ENCODE results near the gene TRIM71.

GRCh38 chr3:32862247-32862935 lies 44.6 kb downstream of the TRIM71 start:
- TF ChIP-seq USF2 (CRISPR knock-in tag; IDR thresholded peaks at IDR 0.05) (no peak), CTCF (IDR thresholded peaks at IDR 0.05) (no peak), ARID4B (CRISPR knock-in tag; IDR thresholded peaks at IDR 0.05; ENCODE audit: borderline replicate concordance) (no peak), USF1 (CRISPR knock-in tag; IDR thresholded peaks at IDR 0.05) (no peak), AFF4 (CRISPR knock-in tag; IDR thresholded peaks at IDR 0.05; ENCODE audit: borderline replicate concordance) (no peak), NR2C2 (CRISPR knock-in tag; IDR thresholded peaks at IDR 0.05) (no peak)
